H9 (cell line): Measurements from ENCODE around the gene CLDN34. TPM values are rescaled to one million over a fixed set of nuclear protein-coding genes. Genes with fewer than 3 reads are reported as not detected.

Experiments
- DNase-seq: peaks from one replicate; pipeline ENCODE4 v3.0.0-alpha.2; 2017
- H2AFZ ChIP-seq: one replicate; pipeline ENCODE4 v1.6.1; 2013; ENCODE audit warnings: mild to moderate bottlenecking, low read length, control low read depth, moderate library complexity
- H2AK5ac ChIP-seq: 2 replicates; pipeline ENCODE4 v1.6.1; 2013; ENCODE audit warnings: low read length, control low read depth, mixed read lengths; ENCODE audit not compliant: insufficient read length
- H2BK120ac ChIP-seq: one replicate; pipeline ENCODE4 v1.6.1; 2013; ENCODE audit warnings: low read depth, mild to moderate bottlenecking, low read length, control low read depth, inconsistent platforms; ENCODE audit not compliant: poor library complexity, severe bottlenecking
- H2BK12ac ChIP-seq: 2 replicates; pipeline ENCODE4 v1.6.1; 2013; ENCODE audit warnings: low read length, control low read depth, mixed read lengths, low read depth; ENCODE audit not compliant: insufficient read length
- H2BK15ac ChIP-seq: 2 replicates; pipeline ENCODE4 v1.6.1; 2013; ENCODE audit warnings: low read depth, low read length, control low read depth
- H2BK20ac ChIP-seq: one replicate; pipeline ENCODE4 v1.6.1; 2013; ENCODE audit warnings: low read depth, mild to moderate bottlenecking, low read length, control low read depth, inconsistent platforms; ENCODE audit not compliant: poor library complexity, severe bottlenecking
- H2BK5ac ChIP-seq: 2 replicates; pipeline ENCODE4 v1.6.1; 2013; ENCODE audit warnings: low read length, control low read depth, mixed read lengths; ENCODE audit not compliant: insufficient read length
- H3K14ac ChIP-seq: 2 replicates; pipeline ENCODE4 v1.6.1; 2013; ENCODE audit warnings: low read length, control low read depth; ENCODE audit not compliant: insufficient read depth
- H3K18ac ChIP-seq: 2 replicates; pipeline ENCODE4 v1.6.1; 2013; ENCODE audit warnings: low read depth, mild to moderate bottlenecking, mixed read lengths, low read length, control low read depth; ENCODE audit not compliant: insufficient read length
- H3K23ac ChIP-seq: 2 replicates; pipeline ENCODE4 v1.6.1; 2013; ENCODE audit warnings: low read length, control low read depth, mixed read lengths, low read depth; ENCODE audit not compliant: insufficient read length
- H3K23me2 ChIP-seq: 2 replicates; pipeline ENCODE4 v1.6.1; 2013; ENCODE audit warnings: low read depth, mild to moderate bottlenecking, mixed read lengths, low read length, control low read depth; ENCODE audit not compliant: insufficient read length, poor library complexity, severe bottlenecking
- H3K27ac ChIP-seq: 2 replicates; pipeline ENCODE4 v1.5.1; 2013; ENCODE audit warnings: low read length, control low read depth, mixed read lengths, low read depth; ENCODE audit not compliant: insufficient read length
- H3K27me3 ChIP-seq: 2 replicates; pipeline ENCODE4 v1.6.1; 2013; ENCODE audit warnings: low read length, control low read depth, inconsistent platforms; ENCODE audit not compliant: insufficient read depth
- H3K4ac ChIP-seq: 2 replicates; pipeline ENCODE4 v1.6.1; 2013; ENCODE audit warnings: low read depth, mild to moderate bottlenecking, control low read depth, inconsistent platforms, low read length, moderate library complexity
- H3K4me1 ChIP-seq: 2 replicates; pipeline ENCODE4 v1.6.1; 2013; ENCODE audit warnings: low read length, control low read depth, inconsistent platforms; ENCODE audit not compliant: insufficient read depth
- H3K4me2 ChIP-seq: 2 replicates; pipeline ENCODE4 v1.6.1; 2013; ENCODE audit warnings: low read length, control low read depth, mixed read lengths; ENCODE audit not compliant: insufficient read length, insufficient read depth
- H3K56ac ChIP-seq: 2 replicates; pipeline ENCODE4 v1.6.1; 2013; ENCODE audit warnings: low read depth, mild to moderate bottlenecking, mixed read lengths, low read length, control low read depth; ENCODE audit not compliant: insufficient read length
- H3K79me1 ChIP-seq: 2 replicates; pipeline ENCODE4 v1.6.1; 2013; ENCODE audit warnings: low read depth, mild to moderate bottlenecking, moderate library complexity, low read length, control low read depth, inconsistent platforms; ENCODE audit not compliant: insufficient read depth, poor library complexity, severe bottlenecking
- H3K79me2 ChIP-seq: 2 replicates; pipeline ENCODE4 v1.6.1; 2013; ENCODE audit warnings: low read length, control low read depth, inconsistent platforms; ENCODE audit not compliant: insufficient read depth
- H3K9ac ChIP-seq: 2 replicates; pipeline ENCODE4 v1.6.1; 2013; ENCODE audit warnings: low read length, control low read depth, mixed read lengths; ENCODE audit not compliant: insufficient read length; ENCODE audit errors: extremely low read depth
- H3K9me3 ChIP-seq: one replicate; pipeline ENCODE4 v1.6.1; 2013; ENCODE audit warnings: low read depth, low read length, inconsistent platforms; ENCODE audit not compliant: control insufficient read depth
- H3T11ph ChIP-seq: one replicate; pipeline ENCODE4 v1.6.1; 2013; ENCODE audit warnings: mild to moderate bottlenecking, low read length, control low read depth, inconsistent platforms
- H4K20me1 ChIP-seq: one replicate; pipeline ENCODE4 v1.6.1; 2013; ENCODE audit not compliant: control insufficient read depth, insufficient read length, insufficient read depth
- H4K5ac ChIP-seq: 2 replicates; pipeline ENCODE4 v1.6.1; 2013; ENCODE audit warnings: low read depth, mild to moderate bottlenecking, mixed read lengths, low read length, control low read depth; ENCODE audit not compliant: insufficient read length
- H4K8ac ChIP-seq: replicated peaks from 2 replicates; pipeline ENCODE4 v1.6.1; 2013; ENCODE audit warnings: low read length, control low read depth, mixed read lengths, low read depth; ENCODE audit not compliant: insufficient read length
- H4K91ac ChIP-seq: 2 replicates; pipeline ENCODE4 v1.6.1; 2013; ENCODE audit warnings: low read depth, mild to moderate bottlenecking, moderate library complexity, mixed read lengths, low read length, control low read depth; ENCODE audit not compliant: insufficient read length
- H3K27ac Mint-ChIP-seq, 3 experiments: 2 replicates in 2 of 3; 3 replicates in 1 of 3; pipeline ENCODE4 v1.8.0; 2020 to 2021; ENCODE audit warnings: mixed read lengths in 3 of 3, mild to moderate bottlenecking in 1 of 3, moderate library complexity in 1 of 3
- H3K27me3 Mint-ChIP-seq: 2 replicates; pipeline ENCODE4 v1.8.0; 2021; ENCODE audit warnings: low read depth, mild to moderate bottlenecking, moderate library complexity, mixed read lengths
- H3K36me3 Mint-ChIP-seq, 3 experiments: 2 replicates in 2 of 3; 3 replicates in 1 of 3; pipeline ENCODE4 v1.8.0; 2020 to 2021; ENCODE audit warnings: low read depth in 3 of 3, mixed read lengths in 3 of 3; ENCODE audit not compliant: insufficient read depth in 1 of 3
- H3K4me1 Mint-ChIP-seq, 2 experiments: 2 replicates each; pipeline ENCODE4 v1.8.0; 2020; ENCODE audit warnings: mixed read lengths in 2 of 2
- H3K4me3 Mint-ChIP-seq, 2 experiments: 2 replicates in 1 of 2; 3 replicates in 1 of 2; pipeline ENCODE4 v1.8.0; 2020 to 2021; ENCODE audit warnings: mild to moderate bottlenecking in 2 of 2, mixed read lengths in 2 of 2, moderate library complexity in 1 of 2
- H3K9me3 Mint-ChIP-seq, 2 experiments: 2 replicates in 1 of 2; 3 replicates in 1 of 2; pipeline ENCODE4 v1.8.0; 2020; ENCODE audit warnings: mild to moderate bottlenecking in 2 of 2, mixed read lengths in 2 of 2, moderate library complexity in 1 of 2
- CTCF ChIP-seq: fragments of 200-600 bp; sonication (generic); conservative IDR thresholded peaks from 3 replicates; pipeline ENCODE4 v1.8.0; 2021; ENCODE audit warnings: antibody characterized with exemption, mild to moderate bottlenecking
- WGBS: extraction: QIAGEN DNeasy Blood & Tissue Kit; methylation state at CpG from one replicate; pipeline ENCODE4 v1.1.7; 2013; ENCODE audit warnings: missing lambda C conversion rate, low lambda C conversion rate, mixed read lengths; ENCODE audit not compliant: insufficient read length; ENCODE audit errors: extremely low coverage; 5-methylcytosine and 5-hydroxymethylcytosine counted together
- total RNA-seq: library from RNA; stranded (reverse); gene quantifications from 2 replicates; pipeline ENCODE4 v1.2.1, GENCODE V29; 2021

Gene CLDN34
- total RNA-seq, 1 experiment from 2014 or later: 0.39 TPM

GRCh38 chrX:9983441-9983840 lies 16.3 kb downstream of the CLDN34 start:
- H3K9me3 ChIP-seq: no peaks in the 10 kb centered on the region
- no peaks in the 10 kb centered on the region for H3K23me2 ChIP-seq
- no peak overlapping the region for H2AK5ac ChIP-seq
- no peak overlapping the region for H4K5ac ChIP-seq
- TF ChIP-seq CTCF: no peak
- no peak overlapping the region for H2BK12ac ChIP-seq
- no peak overlapping the region for H4K8ac ChIP-seq
- no peak overlapping the region for H3K4ac ChIP-seq
- H3K4me1 Mint-ChIP-seq: peaks cover 11 to 25% of the 10 kb centered on the region in 2 experiments
- no peak overlapping the region for H3K56ac ChIP-seq
- peaks cover 41 to 43% of the 10 kb centered on the region in 2 experiments for H3K9me3 Mint-ChIP-seq
- no peak overlapping the region for H3K14ac ChIP-seq
- H4K20me1 ChIP-seq: no peaks in the 10 kb centered on the region
- no peak overlapping the region for H3K4me2 ChIP-seq
- H2AFZ ChIP-seq: no peak overlapping the region
- H3K27ac Mint-ChIP-seq: no peak overlapping the region
- H3K27me3 ChIP-seq: no peaks in the 10 kb centered on the region
- no peak overlapping the region for H3K18ac ChIP-seq
- no peaks in the 10 kb centered on the region for H3K27me3 Mint-ChIP-seq
- no peak overlapping the region for H2BK5ac ChIP-seq
- H3T11ph ChIP-seq: no peak overlapping the region
- whole genome bisulfite sequencing: no CpG with 5 or more reads among the region's 18 CpGs
- H3K79me1 ChIP-seq: no peaks in the 10 kb centered on the region
- H4K91ac ChIP-seq: no peak overlapping the region
- no peak overlapping the region for H3K4me3 Mint-ChIP-seq
- H3K23ac ChIP-seq: no peak overlapping the region
- no peak overlapping the region for H2BK15ac ChIP-seq
- H2BK20ac ChIP-seq: no peak overlapping the region
- H3K9ac ChIP-seq: no peak overlapping the region
- H3K27ac ChIP-seq: no peak overlapping the region
- no peaks in the 10 kb centered on the region for H3K79me2 ChIP-seq
- peaks cover 7% of the 10 kb centered on the region; the same call in 1 of the 2 replicates for H3K4me1 ChIP-seq
- H2BK120ac ChIP-seq: no peak overlapping the region
- peaks cover 0 to 17% (median 8%) of the 10 kb centered on the region in 3 experiments; a peak in 6 of 7 replicates for H3K36me3 Mint-ChIP-seq
- no peak for DNase-seq
